Ectodermal cell (in vitro differentiated cells): Measurements from ENCODE around the gene HDAC3.
A peak's percentile ranks its signal among the peaks of the same experiment; 100 is the strongest.

ENCODE experiments used
- H3K27ac ChIP-seq: 2 replicates; pipeline ENCODE4 v1.7.0; 2013; ENCODE audit warnings: mild to moderate bottlenecking, low read depth, low read length; ENCODE audit not compliant: insufficient read depth, poor library complexity, severe bottlenecking
- H3K27me3 ChIP-seq: 2 replicates; pipeline ENCODE4 v1.7.0; 2013; ENCODE audit warnings: mild to moderate bottlenecking, low read length; ENCODE audit not compliant: insufficient read depth, control insufficient read depth, poor library complexity, severe bottlenecking
- H3K36me3 ChIP-seq: one replicate; pipeline ENCODE4 v1.7.0; 2013; ENCODE audit warnings: low read length; ENCODE audit not compliant: control insufficient read depth, insufficient read depth
- H3K4me1 ChIP-seq: one replicate; pipeline ENCODE4 v1.7.0; 2013; ENCODE audit warnings: low read length; ENCODE audit not compliant: control insufficient read depth, insufficient read depth
- H3K4me3 ChIP-seq: 2 replicates; pipeline ENCODE4 v1.7.0; 2013; ENCODE audit warnings: low read depth, low read length, control low read depth; ENCODE audit not compliant: insufficient read depth
- H3K9me3 ChIP-seq: 2 replicates; pipeline ENCODE4 v1.7.0; 2013; ENCODE audit warnings: mild to moderate bottlenecking, low read length, moderate library complexity; ENCODE audit not compliant: control insufficient read depth
- WGBS, 2 experiments: methylation state at CpG; one replicate each; pipeline ENCODE4 v1.1.7; 2013; ENCODE audit warnings: missing lambda C conversion rate in 2 of 2; 5-methylcytosine and 5-hydroxymethylcytosine counted together

HDAC3 gene

GRCh38 chr5:141635646-141636045, 1.0 kb downstream of the HDAC3 start:
- Histone ChIP-seq H3K4me3 (peak overlapping the region; percentile 74), H3K27me3 (peaks cover 21% of the 10 kb centered on the region), H3K9me3 (no peaks in the 10 kb centered on the region), H3K4me1 (peaks cover 4% of the 10 kb centered on the region), H3K36me3 (no peaks in the 10 kb centered on the region), H3K27ac (no peak overlapping the region)
- WGBS, 2 experiments, result 87 to 88% methylated on average over 7 of the region's 7 CpGs

GRCh38 chr5:141634720-141635119, 1.9 kb downstream of the HDAC3 start:
- WGBS, 2 experiments, result 89 to 93% methylated on average over 6 of the region's 6 CpGs
- H3K27me3 ChIP-seq, result peaks cover 21% of the 10 kb centered on the region
- H3K4me1 ChIP-seq, result peaks cover 4% of the 10 kb centered on the region
- H3K9me3 ChIP-seq, result no peaks in the 10 kb centered on the region
- no peak overlapping the region for H3K27ac ChIP-seq
- no peak overlapping the region for H3K4me3 ChIP-seq
- no peaks in the 10 kb centered on the region for H3K36me3 ChIP-seq

- no peaks in the 10 kb centered on the region for H3K9me3 ChIP-seq
- H3K27me3 ChIP-seq, result peaks cover 21% of the 10 kb centered on the region
- 91 to 95% methylated on average over 4 of the region's 5 CpGs for WGBS, 2 experiments
Observed at GRCh38 chr5:141633871-141634561, 2.6 kb downstream of the HDAC3 start.

GRCh38 chr5:141632650-141633049, 4.0 kb downstream of the HDAC3 start:
- H3K4me1 ChIP-seq, result peaks cover 4% of the 10 kb centered on the region
- no peaks in the 10 kb centered on the region for H3K9me3 ChIP-seq
- peaks cover 10% of the 10 kb centered on the region for H3K36me3 ChIP-seq
- H3K4me3 ChIP-seq, result no peak overlapping the region
- WGBS, 2 experiments, result 86 to 97% methylated on average over 1 to 2 of the region's 2 CpGs
- H3K27me3 ChIP-seq, result peaks cover 8% of the 10 kb centered on the region
- no peak overlapping the region for H3K27ac ChIP-seq

More at GRCh38 chr5:141633871-141634561, 2.6 kb downstream of the HDAC3 start:
- H3K27ac ChIP-seq, result no peak overlapping the region
- no peaks in the 10 kb centered on the region for H3K36me3 ChIP-seq
- no peak overlapping the region for H3K4me3 ChIP-seq
- H3K4me1 ChIP-seq, result peaks cover 4% of the 10 kb centered on the region

- WGBS, 2 experiments, result 94 to 98% methylated on average over 3 to 5 of the region's 5 CpGs
- Histone ChIP-seq H3K9me3 (no peaks in the 10 kb centered on the region), H3K36me3 (peaks cover 10% of the 10 kb centered on the region)
Observed at GRCh38 chr5:141630570-141631140, 6.0 kb downstream of the HDAC3 start.

GRCh38 chr5:141628175-141628788, 8.4 kb downstream of the HDAC3 start:
- H3K27ac ChIP-seq, result no peak overlapping the region
- WGBS, 2 experiments, result 94% methylated on average over 6 of the region's 6 CpGs
- H3K4me3 ChIP-seq, result no peak overlapping the region
- no peaks in the 10 kb centered on the region for H3K27me3 ChIP-seq
- no peaks in the 10 kb centered on the region for H3K4me1 ChIP-seq
- no peaks in the 10 kb centered on the region for H3K9me3 ChIP-seq
- H3K36me3 ChIP-seq, result peaks cover 13% of the 10 kb centered on the region

More at GRCh38 chr5:141630570-141631140, 6.0 kb downstream of the HDAC3 start:
- no peaks in the 10 kb centered on the region for H3K27me3 ChIP-seq
- H3K4me1 ChIP-seq, result peaks cover 3% of the 10 kb centered on the region
- no peak overlapping the region for H3K4me3 ChIP-seq
- no peak overlapping the region for H3K27ac ChIP-seq

GRCh38 chr5:141623611-141624010, 13.0 kb downstream of the HDAC3 start:
- H3K27ac ChIP-seq, result no peak overlapping the region
- no peaks in the 10 kb centered on the region for H3K27me3 ChIP-seq
- WGBS, 2 experiments, result 86 to 89% methylated on average over 5 of the region's 5 CpGs
- no peaks in the 10 kb centered on the region for H3K4me1 ChIP-seq
- no peaks in the 10 kb centered on the region for H3K9me3 ChIP-seq
- H3K36me3 ChIP-seq, result peaks cover 11% of the 10 kb centered on the region
- no peak overlapping the region for H3K4me3 ChIP-seq

- Histone ChIP-seq H3K27ac (no peak overlapping the region), H3K4me1 (no peaks in the 10 kb centered on the region), H3K4me3 (no peak overlapping the region), H3K9me3 (no peaks in the 10 kb centered on the region), H3K27me3 (no peaks in the 10 kb centered on the region), H3K36me3 (peaks cover 7% of the 10 kb centered on the region)
Observed at GRCh38 chr5:141623186-141623585, 13.5 kb downstream of the HDAC3 start.

GRCh38 chr5:141618804-141619554, 17.7 kb downstream of the HDAC3 start, which contains the start of gene DIAPH1:
DIAPH1 (minus strand) TSS chr5:141619000; CDS start chr5:141618914, 86 bp downstream.
- Histone ChIP-seq H3K4me1 (peaks cover 15% of the 10 kb centered on the region), H3K4me3 (peak within 1 kb of the TSS; percentile 51), H3K27ac (peak within 1 kb of the TSS; percentile 66), H3K9me3 (no peaks in the 10 kb centered on the region), H3K36me3 (no peaks in the 10 kb centered on the region), H3K27me3 (no peaks in the 10 kb centered on the region)
- 3% methylated on average over 70 of the region's 70 CpGs for WGBS, 2 experiments
